ENCODE measurements around the gene RBP2. TPM values are rescaled to one million over a fixed set of nuclear protein-coding genes. Genes with fewer than 3 reads are reported as not detected.

RBP2 gene
- total RNA-seq, 2 donors from 2014 or later = not detected

DNA sequence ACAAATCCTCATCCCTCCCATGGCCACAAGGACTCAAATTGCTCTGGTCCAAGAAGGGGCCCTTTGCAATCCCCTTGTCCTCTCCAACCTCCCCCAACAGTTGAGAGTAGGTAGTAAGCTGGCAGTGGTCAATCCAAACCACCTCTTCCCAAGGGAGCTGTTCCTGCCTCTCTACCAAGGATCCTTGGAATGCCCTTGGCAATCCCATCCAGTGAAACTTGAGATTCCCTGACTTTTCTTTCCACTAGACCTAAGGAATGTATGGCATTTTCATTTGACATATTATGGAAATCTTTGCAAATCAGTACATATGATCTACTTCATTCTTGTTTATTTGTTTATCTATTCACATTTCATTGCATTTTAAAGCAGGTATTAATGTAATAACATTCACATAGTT lies 4.8 kb upstream of the RBP2 start:
- ATAC-seq (ENCODE audit: insufficient number of reproducible peaks, low FRiP score, low read depth) (no peak), DNase-seq (ENCODE audit: low spot score) (no peak)
- H3K27me3 ChIP-seq (replicated peaks; ENCODE audit: insufficient read depth) = no peaks in the 10 kb centered on the region
- no peaks in the 10 kb centered on the region for H3K4me1 ChIP-seq (ENCODE audit: control insufficient read depth in 1 of 2, low read depth in 2 of 2)
- H3K4me3 ChIP-seq = no peak overlapping the region
- no peaks in the 10 kb centered on the region for H3K9me3 ChIP-seq
- TF ChIP-seq, protein P1, sequence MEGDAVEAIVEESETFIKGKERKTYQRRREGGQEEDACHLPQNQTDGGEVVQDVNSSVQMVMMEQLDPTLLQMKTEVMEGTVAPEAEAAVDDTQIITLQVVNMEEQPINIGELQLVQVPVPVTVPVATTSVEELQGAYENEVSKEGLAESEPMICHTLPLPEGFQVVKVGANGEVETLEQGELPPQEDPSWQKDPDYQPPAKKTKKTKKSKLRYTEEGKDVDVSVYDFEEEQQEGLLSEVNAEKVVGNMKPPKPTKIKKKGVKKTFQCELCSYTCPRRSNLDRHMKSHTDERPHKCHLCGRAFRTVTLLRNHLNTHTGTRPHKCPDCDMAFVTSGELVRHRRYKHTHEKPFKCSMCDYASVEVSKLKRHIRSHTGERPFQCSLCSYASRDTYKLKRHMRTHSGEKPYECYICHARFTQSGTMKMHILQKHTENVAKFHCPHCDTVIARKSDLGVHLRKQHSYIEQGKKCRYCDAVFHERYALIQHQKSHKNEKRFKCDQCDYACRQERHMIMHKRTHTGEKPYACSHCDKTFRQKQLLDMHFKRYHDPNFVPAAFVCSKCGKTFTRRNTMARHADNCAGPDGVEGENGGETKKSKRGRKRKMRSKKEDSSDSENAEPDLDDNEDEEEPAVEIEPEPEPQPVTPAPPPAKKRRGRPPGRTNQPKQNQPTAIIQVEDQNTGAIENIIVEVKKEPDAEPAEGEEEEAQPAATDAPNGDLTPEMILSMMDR (IDR thresholded peaks at IDR 0.05) = no peak
- no peaks in the 10 kb centered on the region for H3K36me3 ChIP-seq
- H3K27ac ChIP-seq = no peak overlapping the region

DNA sequence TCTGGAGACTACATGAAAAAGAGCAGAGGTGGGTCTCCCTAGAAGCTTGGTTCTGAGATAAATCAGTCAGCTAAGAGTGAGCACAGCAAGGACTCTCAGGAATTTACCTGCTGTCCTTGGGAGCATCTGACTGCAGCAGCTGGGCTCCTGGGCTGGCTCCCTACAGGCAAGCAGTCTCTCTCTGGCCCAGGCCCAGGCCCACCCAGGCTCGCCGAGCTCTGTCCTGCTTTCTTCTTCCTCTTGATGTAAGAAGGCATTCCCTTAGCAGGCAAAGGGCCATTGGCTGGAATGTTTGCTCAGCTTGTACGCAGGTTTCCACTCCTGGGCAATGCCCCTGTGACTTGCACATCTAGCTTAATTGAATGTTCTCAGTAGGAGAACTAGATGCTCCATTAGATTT lies 4.3 kb upstream of the RBP2 start:
- Histone ChIP-seq H3K27ac (no peak overlapping the region), H3K27me3 (replicated peaks; ENCODE audit: insufficient read depth) (no peaks in the 10 kb centered on the region), H3K36me3 (no peaks in the 10 kb centered on the region), H3K4me1 (ENCODE audit: control insufficient read depth in 1 of 2, low read depth in 2 of 2) (no peaks in the 10 kb centered on the region), H3K4me3 (no peak overlapping the region), H3K9me3 (no peaks in the 10 kb centered on the region)
- TF ChIP-seq, protein P1 (IDR thresholded peaks at IDR 0.05) = no peak
- no peak for ATAC-seq (ENCODE audit: insufficient number of reproducible peaks, low FRiP score, low read depth)
- DNase-seq (ENCODE audit: low spot score) = no peak

DNA sequence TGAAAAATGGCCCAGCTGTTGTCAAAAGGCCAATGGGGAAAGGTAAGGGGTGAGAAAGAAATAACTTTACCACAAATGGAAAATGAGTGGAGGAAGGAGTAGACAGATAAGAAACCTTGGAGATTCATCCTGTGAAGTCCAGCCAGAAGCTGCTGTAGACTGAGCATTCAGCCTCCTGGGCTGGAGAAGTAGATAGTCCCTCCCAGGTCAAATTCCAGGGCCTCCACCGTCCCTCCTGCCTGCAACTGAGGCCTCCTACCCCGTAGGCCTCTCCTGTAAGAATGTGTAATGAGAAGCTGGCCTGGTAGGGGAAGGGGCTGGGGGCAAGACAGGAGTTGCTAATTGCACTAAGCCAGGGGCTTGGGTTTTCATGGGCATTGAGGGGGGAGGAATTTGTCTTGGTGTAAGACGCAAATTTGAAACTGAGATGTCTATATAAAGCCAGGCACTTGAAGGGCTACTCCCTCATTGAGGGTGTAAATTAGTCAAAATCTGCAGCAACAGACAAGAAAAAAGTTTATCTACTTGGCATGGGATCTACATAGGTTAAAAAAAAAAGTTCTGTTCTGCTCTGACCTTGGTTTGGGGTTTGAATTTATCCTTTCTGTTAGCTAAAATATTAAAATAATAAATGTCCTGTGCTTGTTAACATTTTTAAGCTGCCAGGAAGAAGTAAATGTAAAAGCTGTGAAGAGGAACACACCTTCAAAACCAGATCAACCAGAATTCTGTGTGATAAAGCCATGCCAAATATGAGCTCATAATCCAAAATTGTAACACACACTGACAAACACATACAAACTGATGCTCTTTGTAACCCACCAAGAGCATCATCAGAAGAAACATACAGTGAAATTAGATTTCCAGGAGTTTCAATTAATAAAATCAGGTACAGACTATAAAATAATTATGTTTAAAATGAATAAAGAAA lies 1.7 kb upstream of the RBP2 start:
- Histone ChIP-seq H3K27me3 (replicated peaks; ENCODE audit: insufficient read depth) (no peaks in the 10 kb centered on the region), H3K27ac (no peak overlapping the region), H3K9me3 (no peaks in the 10 kb centered on the region), H3K4me1 (ENCODE audit: control insufficient read depth in 1 of 2, low read depth in 2 of 2) (no peaks in the 10 kb centered on the region), H3K4me3 (no peak overlapping the region), H3K36me3 (no peaks in the 10 kb centered on the region)
- TF ChIP-seq, protein P1 (IDR thresholded peaks at IDR 0.05) = no peak
- no peak for DNase-seq (ENCODE audit: low spot score)
- ATAC-seq (ENCODE audit: insufficient number of reproducible peaks, low FRiP score, low read depth) = no peak

DNA sequence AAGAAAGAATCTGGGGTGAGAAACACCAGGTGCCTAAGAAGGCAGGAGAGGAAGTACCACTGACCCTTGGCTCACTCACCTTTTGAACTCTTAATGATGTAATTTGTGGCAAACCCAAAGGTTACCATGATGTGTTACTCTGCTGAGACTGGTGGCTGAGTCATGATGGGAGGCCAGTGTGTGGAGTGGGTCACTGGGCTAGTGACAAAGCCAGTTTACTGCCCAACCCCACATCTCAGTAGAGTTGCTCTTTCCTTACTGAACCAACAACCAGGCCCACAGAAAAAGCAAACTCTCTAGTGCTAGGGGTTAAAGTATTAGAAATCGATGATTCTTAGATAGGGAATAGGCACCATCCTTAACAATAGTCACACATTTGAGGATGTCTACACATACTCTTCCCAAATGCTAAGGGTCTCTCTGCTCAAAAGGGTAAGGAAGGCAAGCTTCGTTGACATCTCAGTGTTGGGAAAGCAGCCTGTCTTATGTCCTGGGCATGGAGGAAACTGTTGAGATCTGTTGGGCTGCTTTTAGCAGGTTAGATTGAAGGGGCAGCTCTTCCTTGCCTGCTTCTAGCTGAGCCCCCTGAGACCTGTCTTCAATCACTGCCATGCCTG lies 3.1 kb downstream of the RBP2 start:
- H3K4me3 ChIP-seq = no peak overlapping the region
- DNase-seq (ENCODE audit: low spot score) = no peak
- TF ChIP-seq, protein P1 (IDR thresholded peaks at IDR 0.05) = no peak
- no peaks in the 10 kb centered on the region for H3K27me3 ChIP-seq (replicated peaks; ENCODE audit: insufficient read depth)
- ATAC-seq (ENCODE audit: insufficient number of reproducible peaks, low FRiP score, low read depth) = no peak
- H3K9me3 ChIP-seq = no peaks in the 10 kb centered on the region
- H3K27ac ChIP-seq = no peak overlapping the region
- H3K36me3 ChIP-seq = no peaks in the 10 kb centered on the region
- H3K4me1 ChIP-seq (ENCODE audit: control insufficient read depth in 1 of 2, low read depth in 2 of 2) = no peaks in the 10 kb centered on the region

DNA sequence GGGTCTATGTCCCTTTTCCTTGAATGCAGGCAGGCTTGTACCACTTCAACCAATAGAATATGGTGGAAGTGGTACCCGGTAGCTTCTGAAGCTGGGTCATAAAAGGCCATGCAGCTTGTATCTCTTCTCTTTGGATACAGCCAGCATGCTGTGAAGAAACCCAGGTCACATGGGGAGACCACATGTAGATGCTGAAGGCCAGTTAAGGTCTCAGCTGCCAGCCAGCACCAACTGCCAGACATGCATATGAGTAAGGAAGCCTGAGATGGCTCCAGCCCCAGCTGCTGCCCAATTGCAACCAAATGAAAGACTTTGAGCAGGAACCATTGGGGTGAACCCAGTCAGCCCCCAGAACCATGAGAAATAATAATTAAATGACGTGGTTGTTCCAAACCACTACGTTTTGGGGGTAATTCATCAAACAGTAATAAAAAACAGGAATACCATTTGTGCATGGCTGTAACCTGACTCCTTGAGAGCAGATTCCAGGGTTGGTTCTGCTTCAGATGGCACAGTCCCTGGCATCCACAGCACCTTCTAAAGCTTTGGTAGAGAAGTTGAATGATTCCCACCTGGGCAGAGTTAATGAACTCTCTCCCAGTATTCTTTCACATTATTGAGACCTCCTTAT lies 3.8 kb downstream of the RBP2 start:
- Histone ChIP-seq H3K4me1 (ENCODE audit: control insufficient read depth in 1 of 2, low read depth in 2 of 2) (no peaks in the 10 kb centered on the region), H3K4me3 (no peak overlapping the region), H3K27me3 (replicated peaks; ENCODE audit: insufficient read depth) (no peaks in the 10 kb centered on the region), H3K36me3 (no peaks in the 10 kb centered on the region), H3K9me3 (no peaks in the 10 kb centered on the region), H3K27ac (no peak overlapping the region)
- ATAC-seq (ENCODE audit: insufficient number of reproducible peaks, low FRiP score, low read depth) (no peak), DNase-seq (ENCODE audit: low spot score) (no peak)
- TF ChIP-seq, protein P1 (IDR thresholded peaks at IDR 0.05) = no peak

All from thoracic aorta (tissue), 2 donors.